BLaER1 treated with 17β-estradiol and CSF1 and Interleukin-3, amounts not matched to agents 10 nM and 100 nM (cell line): ENCODE results near the gene RAB43.

Source experiments
- H3K27ac ChIP-seq, 11 experiments: shearing (Covaris generic); formaldehyde crosslinking; 2 replicates each; pipeline ENCODE4 v1.8.1; 2022
- H3K27me3 ChIP-seq, 11 experiments: shearing (Covaris generic); formaldehyde crosslinking; 2 replicates each; pipeline ENCODE4 v1.8.1; 2022
- H3K36me3 ChIP-seq, 11 experiments: shearing (Covaris generic); formaldehyde crosslinking; 2 replicates each; pipeline ENCODE4 v1.8.1; 2022
- H3K4me1 ChIP-seq, 10 experiments: shearing (Covaris generic); formaldehyde crosslinking; 2 replicates each; pipeline ENCODE4 v1.8.1; 2022
- H3K4me2 ChIP-seq, 11 experiments: shearing (Covaris generic); formaldehyde crosslinking; 2 replicates each; pipeline ENCODE4 v1.8.1; 2022
- H3K4me3 ChIP-seq, 10 experiments: shearing (Covaris generic); formaldehyde crosslinking; 2 replicates each; pipeline ENCODE4 v1.8.1; 2022
- H3K9ac ChIP-seq, 11 experiments: shearing (Covaris generic); formaldehyde crosslinking; 2 replicates each; pipeline ENCODE4 v1.8.1; 2022
- H3K9me3 ChIP-seq, 11 experiments: shearing (Covaris generic); formaldehyde crosslinking; replicated peaks in 1 of 11; 2 replicates each; pipeline ENCODE4 v1.8.1; 2022
- H4K20me1 ChIP-seq, 11 experiments: shearing (Covaris generic); formaldehyde crosslinking; 2 replicates each; pipeline ENCODE4 v1.8.1; 2022
- Cebpa-rat ChIP-seq, 11 experiments: shearing (Covaris generic); IDR thresholded peaks; 2 replicates each; pipeline ENCODE4 v1.8.1; 2022

The RAB43 gene

DNA sequence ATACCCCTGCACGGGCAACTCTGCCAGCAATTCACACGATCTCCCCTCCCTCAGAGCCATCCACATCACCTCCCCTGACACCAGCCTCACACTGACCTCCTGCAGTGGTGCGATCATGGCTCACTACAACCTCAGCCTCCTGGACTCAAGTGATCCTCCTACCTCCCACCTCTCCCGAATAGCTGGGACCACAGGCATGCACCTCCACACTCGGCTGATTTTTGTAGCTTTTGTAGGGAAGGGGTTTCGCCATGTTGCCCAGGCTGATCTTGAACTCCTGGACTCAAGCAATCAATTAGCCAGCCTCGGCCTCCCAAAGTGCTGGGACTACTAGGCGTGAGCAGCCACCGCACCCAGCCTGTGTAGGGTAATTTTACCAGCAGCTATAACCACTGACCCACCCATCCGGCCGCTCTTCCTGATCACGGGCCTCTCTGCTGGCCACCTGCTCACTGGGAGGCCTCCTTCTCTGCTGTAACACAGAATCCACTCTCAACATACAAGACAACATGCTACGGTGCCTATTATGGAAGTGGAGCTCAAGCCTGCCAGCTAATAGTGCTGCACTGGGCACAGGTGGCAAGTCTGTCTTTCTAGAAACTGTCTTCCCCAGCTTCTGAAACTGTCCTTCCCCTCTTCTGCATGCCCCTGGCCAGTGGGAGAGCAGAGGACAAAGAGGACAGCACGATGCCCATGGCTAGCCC is 56.4 kb downstream of the RAB43 start:
- H4K20me1 ChIP-seq = no peaks in the 10 kb centered on the region
- peaks cover 0 to 16% (median 12%) of the 10 kb centered on the region in 11 experiments; a peak in 16 of 22 replicates for H3K9me3 ChIP-seq
- H3K4me2 ChIP-seq = peak overlapping the region in 8 of 11 experiments; percentile 16 to 99 (median 96); a peak in 15 of 22 replicates
- no peak overlapping the region for H3K4me3 ChIP-seq
- H3K36me3 ChIP-seq = no peaks in the 10 kb centered on the region
- peaks cover 0 to 13% (median 0%) of the 10 kb centered on the region in 11 experiments; a peak in 4 of 22 replicates for H3K27me3 ChIP-seq
- H3K27ac ChIP-seq = no peak overlapping the region
- H3K4me1 ChIP-seq = peaks cover 39 to 100% (median 93%) of the 10 kb centered on the region in 10 experiments
- no peak overlapping the region; a peak in 1 of 22 replicates for H3K9ac ChIP-seq
- TF ChIP-seq Cebpa-rat (IDR thresholded peaks at IDR 0.05) = no peak

DNA sequence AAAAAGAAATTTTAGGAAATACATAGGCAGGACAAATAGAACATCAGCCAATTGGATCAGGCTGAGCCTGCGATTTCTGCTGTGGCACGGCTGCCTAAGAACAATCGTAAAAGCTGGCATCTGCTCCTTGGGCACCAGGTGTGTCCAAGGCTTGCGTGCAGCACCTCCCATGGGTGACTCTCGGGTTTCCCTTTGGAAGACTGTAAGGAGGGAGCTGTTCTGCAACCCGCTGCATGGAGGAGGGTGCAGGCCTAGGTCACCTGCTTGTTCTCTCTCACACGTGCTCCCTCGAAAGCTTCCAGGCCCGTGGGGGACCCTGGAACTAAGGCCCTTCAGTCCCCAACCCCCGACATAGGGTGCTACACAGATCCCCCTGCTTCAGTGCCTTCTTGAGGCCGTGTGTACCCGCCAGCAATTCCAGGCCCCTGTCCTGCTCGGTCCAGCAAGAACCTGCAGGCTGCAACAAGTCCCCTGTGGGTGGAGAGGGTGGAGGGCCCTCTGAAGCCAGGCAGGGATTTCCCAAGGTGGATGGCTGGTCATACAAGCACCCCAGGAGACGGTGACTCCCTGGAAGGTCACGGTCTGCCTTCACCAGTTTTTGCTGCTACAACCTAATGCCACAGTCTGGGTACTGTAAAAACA is 57.6 kb downstream of the RAB43 start:
- Histone ChIP-seq H3K27me3 (peaks cover 0 to 13% (median 0%) of the 10 kb centered on the region in 11 experiments; a peak in 4 of 22 replicates), H3K4me2 (peak overlapping the region in 7 of 11 experiments; percentile 1 to 99 (median 98); a peak in 13 of 22 replicates), H3K27ac (0 out of 22 replicates have a peak overlapping the region, but pooled peaks of 1 of the 11 experiments have one; percentile 8), H3K9me3 (peaks cover 0 to 8% (median 5%) of the 10 kb centered on the region in 11 experiments; a peak in 15 of 22 replicates), H4K20me1 (peaks cover 0 to 2% (median 0%) of the 10 kb centered on the region in 11 experiments; a peak in 1 of 22 replicates), H3K36me3 (no peaks in the 10 kb centered on the region), H3K4me1 (peaks cover 42 to 100% (median 94%) of the 10 kb centered on the region in 10 experiments), H3K9ac (no peak overlapping the region), H3K4me3 (no peak overlapping the region)
- no peak for TF ChIP-seq Cebpa-rat (IDR thresholded peaks at IDR 0.05)

- Histone ChIP-seq H3K4me2 (peak overlapping the region in 7 of 11 experiments; percentile 95 to 99 (median 98); a peak in 12 of 22 replicates), H3K27ac (no peak overlapping the region), H3K36me3 (no peaks in the 10 kb centered on the region), H3K4me3 (no peak overlapping the region), H3K9me3 (peaks cover 0 to 8% (median 5%) of the 10 kb centered on the region in 11 experiments; a peak in 12 of 22 replicates), H3K27me3 (peaks cover 0 to 13% (median 0%) of the 10 kb centered on the region in 11 experiments; a peak in 4 of 22 replicates), H3K9ac (no peak overlapping the region; a peak in 1 of 22 replicates), H3K4me1 (peaks cover 45 to 100% (median 94%) of the 10 kb centered on the region in 10 experiments), H4K20me1 (peaks cover 0 to 8% (median 0%) of the 10 kb centered on the region in 11 experiments; a peak in 1 of 22 replicates)
- TF ChIP-seq Cebpa-rat (IDR thresholded peaks at IDR 0.05) = no peak
These were observed 58.4 kb downstream of the RAB43 start for GRCh38 chr3:129063091-129063640.

DNA sequence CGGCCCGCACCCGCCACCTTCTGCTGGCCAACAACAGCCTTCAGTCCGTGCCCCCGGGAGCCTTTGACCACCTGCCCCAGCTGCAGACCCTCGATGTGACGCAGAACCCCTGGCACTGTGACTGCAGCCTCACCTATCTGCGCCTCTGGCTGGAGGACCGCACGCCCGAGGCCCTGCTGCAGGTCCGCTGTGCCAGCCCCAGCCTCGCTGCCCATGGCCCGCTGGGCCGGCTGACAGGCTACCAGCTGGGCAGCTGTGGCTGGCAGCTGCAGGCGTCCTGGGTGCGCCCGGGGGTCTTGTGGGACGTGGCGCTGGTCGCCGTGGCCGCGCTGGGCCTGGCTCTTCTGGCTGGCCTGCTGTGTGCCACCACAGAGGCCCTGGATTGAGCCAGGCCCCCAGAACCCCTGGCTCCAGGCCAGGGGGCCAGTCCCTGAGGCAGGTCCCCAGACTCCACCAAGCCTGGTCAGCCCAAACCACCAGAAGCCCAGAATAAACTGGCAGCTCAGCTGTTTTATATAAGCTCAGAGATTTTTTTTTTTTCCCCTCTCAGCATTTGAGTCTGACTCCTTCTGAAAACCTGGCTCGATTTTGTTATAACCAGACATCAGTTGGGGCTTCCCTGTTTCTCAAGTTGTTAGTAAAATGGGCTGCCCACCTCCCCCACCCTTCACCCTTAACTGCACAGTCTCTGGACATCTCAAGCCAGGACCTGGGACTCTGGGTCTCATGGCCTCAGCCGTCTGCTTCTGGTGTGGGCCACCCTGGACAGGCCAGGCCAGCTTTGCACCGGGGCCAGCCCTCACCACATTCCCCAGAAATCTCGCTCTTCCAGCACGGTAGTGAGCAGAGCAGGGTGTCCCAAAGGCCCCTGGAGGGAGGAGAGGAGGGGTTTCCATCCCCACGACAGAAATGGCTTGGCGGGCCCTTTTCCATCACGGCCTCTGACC is 59.4 kb downstream of the RAB43 start:
- peaks cover 47 to 99% (median 97%) of the 10 kb centered on the region in 10 experiments for H3K4me1 ChIP-seq
- H3K9me3 ChIP-seq = no peaks in the 10 kb centered on the region
- peaks cover 0 to 13% (median 0%) of the 10 kb centered on the region in 11 experiments; a peak in 4 of 22 replicates for H3K27me3 ChIP-seq
- H3K36me3 ChIP-seq = no peaks in the 10 kb centered on the region
- H3K9ac ChIP-seq = peak overlapping the region in 7 of 11 experiments; percentile 50 to 76 (median 67); a peak in 14 of 22 replicates
- no peak for TF ChIP-seq Cebpa-rat (IDR thresholded peaks at IDR 0.05)
- peaks cover 0 to 8% (median 0%) of the 10 kb centered on the region in 11 experiments; a peak in 1 of 22 replicates for H4K20me1 ChIP-seq
- H3K4me2 ChIP-seq = peak overlapping the region; percentile 87 to 99 (median 97)
- peak overlapping the region in 2 of 10 experiments; percentile 34 to 57; a peak in 5 of 20 replicates for H3K4me3 ChIP-seq
- H3K27ac ChIP-seq = peak overlapping the region in 7 of 11 experiments; percentile 32 to 83 (median 69); a peak in 11 of 22 replicates

DNA sequence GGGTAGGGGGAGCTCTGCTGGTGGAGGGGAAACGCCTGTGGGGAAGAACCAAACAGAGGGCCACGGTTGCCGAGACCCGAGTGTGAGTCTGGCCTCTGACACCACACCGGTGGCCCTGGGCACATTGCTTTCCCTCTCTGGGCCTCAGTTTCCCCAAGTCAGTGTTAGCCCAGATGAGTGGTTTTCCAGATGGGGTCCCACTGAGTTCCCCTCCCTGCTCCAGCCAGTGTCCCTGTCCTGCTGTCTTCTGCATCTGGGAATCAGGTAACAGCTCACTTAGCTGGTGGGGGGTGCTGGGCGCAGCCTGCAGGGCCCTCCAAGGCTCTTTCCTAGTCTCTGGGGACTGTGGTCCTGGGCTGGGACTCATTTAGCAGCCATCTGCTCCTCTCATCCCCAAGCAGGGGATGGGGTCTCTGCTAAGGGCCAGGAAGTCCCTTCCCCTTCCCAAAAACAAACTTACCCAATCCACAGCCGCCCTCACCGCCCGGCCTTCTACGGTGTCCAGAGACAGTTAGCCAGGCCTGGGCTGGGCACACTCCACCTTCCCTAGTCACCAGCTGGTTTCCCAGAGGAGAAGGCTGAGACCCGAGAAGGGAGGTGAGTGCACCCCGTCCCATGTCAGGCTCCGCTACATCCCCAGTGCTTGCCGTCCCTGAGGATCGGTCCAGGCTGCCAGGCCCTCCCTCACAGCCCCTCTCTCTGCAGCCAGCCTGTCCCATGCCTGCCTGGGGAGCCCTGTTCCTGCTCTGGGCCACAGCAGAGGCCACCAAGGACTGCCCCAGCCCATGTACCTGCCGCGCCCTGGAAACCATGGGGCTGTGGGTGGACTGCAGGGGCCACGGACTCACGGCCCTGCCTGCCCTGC is 60.3 kb downstream of the RAB43 start:
- Histone ChIP-seq H3K4me1 (peaks cover 46 to 97% (median 92%) of the 10 kb centered on the region in 10 experiments), H3K4me2 (peak overlapping the region; percentile 87 to 99 (median 97)), H4K20me1 (peaks cover 0 to 8% (median 0%) of the 10 kb centered on the region in 11 experiments; a peak in 1 of 22 replicates), H3K27me3 (peaks cover 0 to 13% (median 0%) of the 10 kb centered on the region in 11 experiments; a peak in 4 of 22 replicates), H3K36me3 (no peaks in the 10 kb centered on the region), H3K9ac (peak overlapping the region in 8 of 11 experiments; percentile 50 to 76 (median 62); a peak in 13 of 22 replicates), H3K4me3 (peak overlapping the region in 5 of 10 experiments; percentile 15 to 57 (median 35); a peak in 10 of 20 replicates), H3K27ac (peak overlapping the region in 8 of 11 experiments; percentile 49 to 83 (median 69); a peak in 14 of 22 replicates), H3K9me3 (no peaks in the 10 kb centered on the region)
- TF ChIP-seq Cebpa-rat (IDR thresholded peaks at IDR 0.05) = no peak

GRCh38 chr3:129060276-129061022 is 61.2 kb downstream of the RAB43 start, which contains the start of gene GP9:
Gene GP9, plus strand, starts transcription at chr3:129060779. Its CDS starts 961 bp downstream, at chr3:129061740.
- Histone ChIP-seq H4K20me1 (peaks cover 0 to 8% (median 0%) of the 10 kb centered on the region in 11 experiments; a peak in 1 of 22 replicates), H3K4me2 (peak within 1 kb of the TSS; percentile 87 to 99 (median 97)), H3K9ac (peak within 1 kb of the TSS; percentile 5 to 76 (median 51); a peak in 19 of 22 replicates), H3K27ac (peak within 1 kb of the TSS in 9 of 11 experiments; percentile 35 to 83 (median 69); a peak in 18 of 22 replicates), H3K9me3 (no peaks in the 10 kb centered on the region), H3K4me1 (peaks cover 43 to 97% (median 91%) of the 10 kb centered on the region in 10 experiments), H3K4me3 (peak within 1 kb of the TSS in 8 of 10 experiments; percentile 15 to 57 (median 37); a peak in 14 of 20 replicates), H3K36me3 (no peaks in the 10 kb centered on the region), H3K27me3 (peaks cover 0 to 13% (median 0%) of the 10 kb centered on the region in 11 experiments; a peak in 4 of 22 replicates)
- TF ChIP-seq Cebpa-rat (IDR thresholded peaks at IDR 0.05) = no peak
